Gastrocnemius medialis (tissue), 4 donors: ENCODE data around the gene HOXA3.

ENCODE experiments used
- CTCF ChIP-seq, 5 experiments: fragments of 450-650 bp in 3 of 5; fragments of 200-600 bp in 2 of 5; sonication (generic) in 2 of 5; IDR thresholded peaks in 4 of 5; conservative IDR thresholded peaks in 1 of 5; 1 replicate in 4 of 5; 2 replicates in 1 of 5; pipeline ENCODE4 v1.5.1; 2016 to 2019; ENCODE audit warnings: antibody characterized with exemption in 5 of 5, mild to moderate bottlenecking in 3 of 5, moderate library complexity in 3 of 5
- POLR2A ChIP-seq, 2 donors: fragments of 450-650 bp; IDR thresholded peaks; one replicate each; pipeline ENCODE4 v1.6.1; 2017; ENCODE audit warnings: antibody characterized with exemption in 2 of 2, mild to moderate bottlenecking in 2 of 2, moderate library complexity in 2 of 2

DNA sequence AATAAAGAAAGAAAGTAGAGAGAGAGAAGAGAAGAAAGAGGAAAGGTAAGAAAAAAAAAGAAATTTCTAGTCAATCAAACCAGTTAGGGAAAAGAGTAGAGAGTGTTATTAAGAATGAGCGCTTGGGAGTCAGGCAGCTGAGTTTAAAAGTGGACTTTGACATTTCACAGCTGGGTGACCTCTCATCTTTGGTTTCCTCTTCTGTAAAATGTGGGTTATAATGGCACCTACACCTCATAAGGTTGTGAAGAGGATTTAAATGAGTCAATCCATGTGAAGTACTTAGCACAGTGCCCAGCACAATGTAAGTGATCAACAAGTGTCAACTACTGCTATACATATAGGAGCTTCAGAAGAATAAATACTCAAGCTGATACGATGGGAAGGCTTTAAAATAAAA, 68.7 kb downstream of the HOXA3 start:
- TF ChIP-seq CTCF (IDR thresholded peaks at IDR 0.05 in 4 of 5, conservative IDR thresholded peaks at IDR 0.05 in 1 of 5) = no peak
- no peak for TF ChIP-seq POLR2A (IDR thresholded peaks at IDR 0.05)
